CD4-positive, alpha-beta T cell treated with Interleukin-17A for 4 hours (primary cell): Measurements from ENCODE around the gene NXN.
"Not testable (repeated sequence)": the region's sequence is repeated elsewhere in the genome, so short reads cannot be mapped to it uniquely, and the experiment has no call there.

ENCODE experiments used
- DNase-seq: peaks from one replicate; pipeline ENCODE4 v3.0.0-alpha.2; 2020; ENCODE audit warnings: mixed read lengths

The NXN gene

GRCh38 chr17:978103-979093, 1.2 kb downstream of the NXN start:
- DNase-seq = no peak

- DNase-seq = no peak
Observed at GRCh38 chr17:977166-977565, 2.4 kb downstream of the NXN start.

- no peak for DNase-seq
Observed at GRCh38 chr17:976312-976711, 3.3 kb downstream of the NXN start.

GRCh38 chr17:975371-975915, 4.1 kb downstream of the NXN start:
- no peak for DNase-seq

- not testable (repeated sequence) for DNase-seq
Observed at GRCh38 chr17:974778-975177, 4.8 kb downstream of the NXN start.

GRCh38 chr17:973053-973452, 6.5 kb downstream of the NXN start:
- DNase-seq = no peak

- DNase-seq = not testable (repeated sequence)
Observed at GRCh38 chr17:971861-972260, 7.7 kb downstream of the NXN start.

- DNase-seq = no peak
Observed at GRCh38 chr17:970364-970763, 9.2 kb downstream of the NXN start.

- DNase-seq = no peak
Observed at GRCh38 chr17:969811-970355, 9.7 kb downstream of the NXN start.

- no peak for DNase-seq
Observed at GRCh38 chr17:968812-969730, 10.5 kb downstream of the NXN start.

GRCh38 chr17:967122-967521, 12.5 kb downstream of the NXN start:
- no peak for DNase-seq

GRCh38 chr17:965311-965989, 14.1 kb downstream of the NXN start:
- no peak for DNase-seq

- DNase-seq = no peak
Observed at GRCh38 chr17:964876-965275, 14.7 kb downstream of the NXN start.

GRCh38 chr17:962670-963069, 16.9 kb downstream of the NXN start:
- no peak for DNase-seq

- no peak for DNase-seq
Observed at GRCh38 chr17:962166-962565, 17.4 kb downstream of the NXN start.

- no peak for DNase-seq
Observed at GRCh38 chr17:958712-959451, 20.7 kb downstream of the NXN start.

GRCh38 chr17:957856-958421, 21.6 kb downstream of the NXN start:
- no peak for DNase-seq

- no peak for DNase-seq
Observed at GRCh38 chr17:956905-957304, 22.7 kb downstream of the NXN start.

- no peak for DNase-seq
Observed at GRCh38 chr17:954431-955164, 25.0 kb downstream of the NXN start.

- no peak for DNase-seq
Observed at GRCh38 chr17:953767-954166, 25.8 kb downstream of the NXN start.

GRCh38 chr17:952592-952991, 27.0 kb downstream of the NXN start:
- DNase-seq = not testable (repeated sequence)
